Activated CD4-positive, alpha-beta T cell treated with anti-CD3 and anti-CD28 coated beads, Interleukin-2, amount 50 U/mL, for 16 hours (primary cell): Measurements from ENCODE around the gene ENPP1.

Source experiments
- DNase-seq: peaks from one replicate; pipeline ENCODE4 v3.0.0-alpha.2; 2020

Gene ENPP1

DNA sequence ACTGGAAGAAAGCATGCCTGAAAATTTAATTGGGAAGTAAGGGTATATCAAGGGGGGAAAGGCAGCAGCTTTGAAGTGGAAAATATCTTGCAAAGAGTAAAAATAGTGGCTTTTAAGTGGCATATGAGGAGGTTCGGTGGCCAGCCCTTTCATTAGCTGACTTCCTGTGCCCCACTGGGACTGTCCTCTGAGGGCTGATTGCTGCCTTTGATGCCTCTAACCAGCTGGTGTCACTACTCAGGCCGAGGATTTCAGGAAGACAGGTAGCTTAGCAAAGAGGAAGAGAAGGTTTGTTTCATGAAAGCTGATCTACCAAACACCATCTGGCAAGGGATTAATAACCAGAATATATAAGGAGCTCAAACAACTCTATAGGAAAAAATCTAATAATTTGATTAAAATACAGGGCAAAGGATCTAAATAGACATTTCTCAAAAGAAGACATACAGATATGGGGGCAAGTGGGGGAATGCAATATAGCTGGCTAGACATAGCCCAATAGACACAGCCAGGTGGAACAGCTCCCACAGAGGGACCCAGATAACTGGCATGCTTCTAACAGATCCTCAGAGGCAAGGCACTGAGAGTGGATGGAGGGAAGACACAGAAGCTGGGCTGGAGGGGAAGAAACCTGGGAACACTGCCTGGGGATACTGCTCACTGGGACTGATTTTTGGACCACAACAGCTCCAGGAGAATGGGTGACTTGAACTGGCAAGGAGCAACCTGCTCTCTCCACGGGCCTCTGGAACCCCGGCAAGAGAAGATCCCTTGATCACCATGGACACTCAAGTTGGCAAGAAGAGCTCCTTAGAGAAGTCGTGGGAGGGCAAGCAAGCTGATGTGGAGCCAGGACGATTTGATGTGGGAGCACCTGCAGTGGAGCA lies 110.2 kb downstream of the ENPP1 start:
- no peak for DNase-seq

DNA sequence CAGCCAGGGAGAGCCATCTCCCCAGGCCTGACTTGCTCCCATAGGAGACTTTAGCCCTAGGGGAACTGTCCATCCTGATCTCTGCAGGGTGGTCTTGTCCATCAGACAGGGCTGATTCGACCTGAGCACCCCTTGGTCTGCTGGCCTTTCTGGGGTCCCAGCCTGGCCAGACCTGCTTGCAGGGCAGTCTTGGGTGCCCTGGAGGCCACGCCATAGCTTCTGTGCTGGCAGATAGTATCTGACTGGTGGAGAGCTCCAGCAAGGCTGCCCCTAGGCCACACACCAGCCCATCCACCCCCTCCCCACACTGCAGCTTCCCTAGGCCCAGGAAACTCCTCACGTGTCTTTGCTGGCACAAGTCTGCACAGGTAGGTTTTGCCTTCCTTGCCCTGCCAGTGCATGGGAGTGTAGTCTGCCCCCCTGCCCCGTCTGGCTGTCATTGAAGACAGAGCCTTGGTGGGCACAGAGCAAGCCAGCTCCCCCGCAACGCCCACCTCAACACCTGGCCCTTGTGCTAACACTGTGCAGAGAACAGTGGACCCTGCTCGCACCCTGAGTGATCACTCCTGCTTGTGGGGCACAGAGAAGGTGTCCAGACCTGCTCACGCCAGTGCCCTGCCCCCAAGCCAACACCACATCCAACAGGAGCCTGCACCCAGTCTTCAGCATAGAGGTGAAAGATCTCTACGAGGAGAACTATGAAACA lies 111.0 kb downstream of the ENPP1 start:
- no peak for DNase-seq

- no peak for DNase-seq
Measured at GRCh38 chr6:131920656-131921055, 112.8 kb downstream of the ENPP1 start.

GRCh38 chr6:131923356-131923755 lies 115.5 kb downstream of the ENPP1 start:
- peak; percentile 54 for DNase-seq

DNA sequence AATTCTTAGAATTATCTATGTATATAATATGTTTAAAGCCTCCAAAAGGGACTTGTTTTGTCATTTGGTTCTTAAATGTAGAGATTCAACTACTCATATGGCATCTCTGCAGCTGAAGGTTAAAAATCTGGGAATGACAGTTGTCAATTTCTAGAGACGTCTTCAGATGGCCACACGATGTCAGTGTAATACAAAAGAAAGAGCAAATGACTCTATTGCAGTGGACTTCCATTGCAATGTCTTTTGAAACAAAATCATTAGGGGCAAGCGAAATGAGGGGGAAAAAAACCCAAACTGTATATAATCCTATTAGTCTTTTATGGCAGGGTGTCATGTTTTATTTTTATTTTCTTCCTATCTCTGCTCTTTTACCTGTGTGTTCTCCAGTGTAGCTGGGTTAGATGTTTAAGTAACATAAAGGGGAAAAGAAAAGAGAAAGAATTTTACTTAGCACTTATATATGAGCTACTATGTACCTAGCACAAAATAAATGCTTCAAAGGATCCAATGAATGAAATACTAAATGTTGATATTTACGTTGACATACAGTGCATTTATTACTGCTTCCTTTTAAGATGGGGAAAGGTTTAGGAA lies 117.2 kb downstream of the ENPP1 start:
- no peak for DNase-seq

DNA sequence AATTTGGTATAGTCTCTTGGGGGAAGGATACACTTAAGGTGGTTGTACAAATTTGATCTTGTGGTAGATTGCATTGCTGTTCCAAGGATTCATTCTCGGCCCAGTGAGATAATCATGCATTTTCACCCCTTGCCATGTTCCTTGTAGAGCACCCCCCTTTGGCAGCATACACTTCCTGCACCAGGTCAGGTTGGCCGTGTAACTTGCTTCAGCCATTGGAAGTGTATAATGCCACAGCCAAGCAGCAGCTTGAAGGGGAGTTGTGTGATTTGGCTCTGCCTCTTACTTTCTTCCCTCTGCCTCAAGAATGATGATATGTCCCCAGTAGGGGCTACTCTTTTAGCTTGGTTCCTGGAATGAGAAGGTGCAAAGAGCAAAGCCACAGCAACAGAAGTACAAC lies 121.4 kb downstream of the ENPP1 start:
- no peak for DNase-seq

DNA sequence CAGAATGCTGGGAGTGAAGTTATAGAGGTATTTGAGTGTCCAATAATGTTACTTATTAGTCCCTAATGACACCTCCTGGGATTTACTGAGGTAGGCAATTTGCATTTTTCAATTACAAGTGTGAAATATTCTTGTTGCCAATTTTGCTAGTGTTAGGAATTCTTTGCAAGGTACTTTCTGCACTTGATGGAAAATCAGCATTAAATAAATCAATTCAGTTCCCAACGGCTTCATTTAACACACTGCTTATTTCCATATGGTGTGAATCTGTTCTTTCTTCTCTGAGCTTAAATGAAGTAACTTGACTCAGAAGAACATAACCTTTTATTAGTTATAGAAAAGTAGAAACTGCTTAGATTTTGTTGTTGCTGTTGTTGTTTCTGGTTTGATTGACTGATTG lies 122.2 kb downstream of the ENPP1 start:
- no peak for DNase-seq

- DNase-seq = no peak
Measured at GRCh38 chr6:131931063-131931750, 123.4 kb downstream of the ENPP1 start.

GRCh38 chr6:131936156-131936555 lies 128.3 kb downstream of the ENPP1 start:
- no peak for DNase-seq

DNA sequence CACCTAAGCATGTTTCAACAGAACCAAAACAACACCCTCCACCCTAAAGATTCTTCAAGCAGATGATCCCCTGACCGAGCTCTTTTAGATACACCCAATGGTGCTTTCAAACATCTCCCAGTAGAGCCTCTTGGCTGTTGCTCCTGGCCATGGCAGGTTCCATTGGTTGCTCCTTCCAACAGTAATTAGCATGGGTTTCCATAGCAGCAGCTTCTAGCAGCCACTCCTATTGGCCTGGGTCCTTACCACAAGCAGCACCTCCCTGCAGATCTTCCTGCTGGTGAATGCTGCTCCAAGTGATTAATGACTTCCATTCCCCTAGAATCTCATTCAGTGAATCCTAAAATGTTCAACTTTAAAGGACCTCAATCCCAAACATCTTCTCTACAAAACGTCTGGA lies 129.4 kb downstream of the ENPP1 start:
- no peak for DNase-seq

DNA sequence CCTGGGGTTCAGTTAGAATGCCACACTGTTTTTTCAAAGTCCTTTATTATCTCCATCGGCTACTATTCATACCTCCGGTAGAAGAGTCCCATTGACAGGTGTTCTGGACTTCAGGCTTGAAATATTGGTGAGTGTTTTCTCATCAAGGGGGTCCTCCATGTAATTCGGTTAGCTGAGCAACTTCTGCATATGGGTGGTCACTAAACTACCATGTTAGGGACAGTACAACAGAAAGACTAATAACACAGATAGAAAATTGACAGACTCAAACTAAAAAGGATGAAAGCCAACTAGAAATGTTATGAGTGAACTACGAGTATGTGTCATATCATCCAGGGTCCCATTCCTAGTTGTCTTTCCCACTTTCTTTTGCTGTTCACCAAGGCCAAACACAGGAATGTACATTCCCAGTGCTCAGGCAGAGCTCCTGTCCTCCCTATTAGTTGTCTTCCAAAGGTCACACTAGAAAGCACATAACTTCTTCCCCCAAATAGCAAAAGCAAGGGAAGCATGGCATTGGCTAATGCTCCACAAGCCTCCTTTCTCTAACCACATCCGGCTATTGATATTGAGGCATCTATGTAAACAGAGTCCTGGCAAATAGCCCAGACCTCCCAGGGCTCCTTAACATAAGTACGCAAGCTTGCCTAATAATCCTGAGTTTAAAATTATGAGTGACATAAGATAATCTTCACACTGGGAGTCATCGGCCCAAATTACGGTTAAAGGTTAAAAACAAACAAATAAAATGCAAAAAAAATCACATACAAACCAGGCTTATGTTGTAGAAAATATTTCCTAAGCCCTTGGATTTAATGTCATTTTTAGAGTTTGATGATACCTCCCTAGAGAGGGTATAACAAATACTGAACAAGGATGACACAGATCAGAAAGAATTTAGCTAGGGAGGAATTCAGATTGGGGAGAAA lies 130.1 kb downstream of the ENPP1 start:
- no peak for DNase-seq
